HCT116 (cell line): ENCODE data around the gene PPM1D.

Source experiments
- CTCF ChIP-seq, 3 experiments: fragments of 200-600 bp in 1 of 3; sonication (generic) in 1 of 3; IDR thresholded peaks in 2 of 3; conservative IDR thresholded peaks in 1 of 3; 2 replicates each; pipeline ENCODE4 v1.5.1; 2012 to 2017; ENCODE audit warnings: low read depth in 2 of 3, low read length in 2 of 3, antibody characterized with exemption in 1 of 3, borderline replicate concordance in 1 of 3, control low read depth in 1 of 3, mild to moderate bottlenecking in 1 of 3, mixed read lengths in 1 of 3, mixed run types in 1 of 3, moderate library complexity in 1 of 3; ENCODE audit not compliant: insufficient read depth in 1 of 3
- EZH2 ChIP-seq: fragments of 200-600 bp; sonication (generic); IDR thresholded peaks from 2 replicates; pipeline ENCODE4 v1.6.1; 2017; ENCODE audit warnings: antibody characterized with exemption, mixed run types
- POLR2A ChIP-seq: IDR thresholded peaks from 2 replicates; pipeline ENCODE4 v1.7.0; 2011; ENCODE audit warnings: borderline replicate concordance; ENCODE audit not compliant: insufficient read depth, insufficient read length; ENCODE audit errors: extremely low read depth
- SIN3A ChIP-seq: IDR thresholded peaks from 2 replicates; pipeline ENCODE4 v1.6.1; 2012; ENCODE audit warnings: low read depth

GRCh38 chr17:60618854-60619526 lies 19.0 kb downstream of the PPM1D start:
- no peak for TF ChIP-seq CTCF (IDR thresholded peaks at IDR 0.05 in 2 of 3, conservative IDR thresholded peaks at IDR 0.05 in 1 of 3; ENCODE audit: borderline replicate concordance in 1 of 3, insufficient read depth in 1 of 3, low read depth in 2 of 3, low read length in 2 of 3)
- TF ChIP-seq POLR2A: no peak
- no peak for TF ChIP-seq SIN3A
- TF ChIP-seq EZH2: no peak
